ENCODE results near the gene TBX4. TPM values are rescaled to one million over a fixed set of nuclear protein-coding genes. Genes with fewer than 3 reads are reported as not detected.
A peak's percentile ranks its signal among the peaks of the same experiment; 100 is the strongest.

The TBX4 gene
- total and polyA plus RNA-seq, 2 of the 13 experiments (the other 11 are each of a cell fraction or from before 2014, with no cell fraction given) = 0.11 to 1.1 TPM

- TF ChIP-seq, protein P1, sequence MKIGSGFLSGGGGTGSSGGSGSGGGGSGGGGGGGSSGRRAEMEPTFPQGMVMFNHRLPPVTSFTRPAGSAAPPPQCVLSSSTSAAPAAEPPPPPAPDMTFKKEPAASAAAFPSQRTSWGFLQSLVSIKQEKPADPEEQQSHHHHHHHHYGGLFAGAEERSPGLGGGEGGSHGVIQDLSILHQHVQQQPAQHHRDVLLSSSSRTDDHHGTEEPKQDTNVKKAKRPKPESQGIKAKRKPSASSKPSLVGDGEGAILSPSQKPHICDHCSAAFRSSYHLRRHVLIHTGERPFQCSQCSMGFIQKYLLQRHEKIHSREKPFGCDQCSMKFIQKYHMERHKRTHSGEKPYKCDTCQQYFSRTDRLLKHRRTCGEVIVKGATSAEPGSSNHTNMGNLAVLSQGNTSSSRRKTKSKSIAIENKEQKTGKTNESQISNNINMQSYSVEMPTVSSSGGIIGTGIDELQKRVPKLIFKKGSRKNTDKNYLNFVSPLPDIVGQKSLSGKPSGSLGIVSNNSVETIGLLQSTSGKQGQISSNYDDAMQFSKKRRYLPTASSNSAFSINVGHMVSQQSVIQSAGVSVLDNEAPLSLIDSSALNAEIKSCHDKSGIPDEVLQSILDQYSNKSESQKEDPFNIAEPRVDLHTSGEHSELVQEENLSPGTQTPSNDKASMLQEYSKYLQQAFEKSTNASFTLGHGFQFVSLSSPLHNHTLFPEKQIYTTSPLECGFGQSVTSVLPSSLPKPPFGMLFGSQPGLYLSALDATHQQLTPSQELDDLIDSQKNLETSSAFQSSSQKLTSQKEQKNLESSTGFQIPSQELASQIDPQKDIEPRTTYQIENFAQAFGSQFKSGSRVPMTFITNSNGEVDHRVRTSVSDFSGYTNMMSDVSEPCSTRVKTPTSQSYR (CRISPR knock-in tag; IDR thresholded peaks at IDR 0.05; ENCODE audit: borderline replicate concordance) = peak; percentile 30
- no peak for TF ChIP-seq ZNF337 (CRISPR knock-in tag; IDR thresholded peaks at IDR 0.05; ENCODE audit: borderline replicate concordance, low read depth)
- TF ChIP-seq CEBPG (CRISPR knock-in tag; IDR thresholded peaks at IDR 0.05) = no peak
- TF ChIP-seq ZNF225 (CRISPR knock-in tag; IDR thresholded peaks at IDR 0.05) = 0 out of 2 replicates have a peak, but pooled peaks have one; percentile 32
- peak; percentile 84; the same call in 1 of the 2 replicates for TF ChIP-seq ZNF530 (CRISPR knock-in tag; IDR thresholded peaks at IDR 0.05; ENCODE audit: low read depth)
- no peak for TF ChIP-seq SP1 (IDR thresholded peaks at IDR 0.05)
- TF ChIP-seq SP1 (CRISPR knock-in tag; IDR thresholded peaks at IDR 0.05) = 0 out of 2 replicates have a peak, but pooled peaks have one; percentile 9
- TF ChIP-seq, protein P2, sequence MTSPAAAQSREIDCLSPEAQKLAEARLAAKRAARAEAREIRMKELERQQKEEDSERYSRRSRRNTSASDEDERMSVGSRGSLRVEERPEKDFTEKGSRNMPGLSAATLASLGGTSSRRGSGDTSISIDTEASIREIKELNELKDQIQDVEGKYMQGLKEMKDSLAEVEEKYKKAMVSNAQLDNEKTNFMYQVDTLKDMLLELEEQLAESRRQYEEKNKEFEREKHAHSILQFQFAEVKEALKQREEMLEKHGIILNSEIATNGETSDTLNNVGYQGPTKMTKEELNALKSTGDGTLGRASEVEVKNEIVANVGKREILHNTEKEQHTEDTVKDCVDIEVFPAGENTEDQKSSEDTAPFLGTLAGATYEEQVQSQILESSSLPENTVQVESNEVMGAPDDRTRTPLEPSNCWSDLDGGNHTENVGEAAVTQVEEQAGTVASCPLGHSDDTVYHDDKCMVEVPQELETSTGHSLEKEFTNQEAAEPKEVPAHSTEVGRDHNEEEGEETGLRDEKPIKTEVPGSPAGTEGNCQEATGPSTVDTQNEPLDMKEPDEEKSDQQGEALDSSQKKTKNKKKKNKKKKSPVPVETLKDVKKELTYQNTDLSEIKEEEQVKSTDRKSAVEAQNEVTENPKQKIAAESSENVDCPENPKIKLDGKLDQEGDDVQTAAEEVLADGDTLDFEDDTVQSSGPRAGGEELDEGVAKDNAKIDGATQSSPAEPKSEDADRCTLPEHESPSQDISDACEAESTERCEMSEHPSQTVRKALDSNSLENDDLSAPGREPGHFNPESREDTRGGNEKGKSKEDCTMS (CRISPR knock-in tag; conservative IDR thresholded peaks at IDR 0.05) = no peak
- no peak for TF ChIP-seq ZNF260 (CRISPR knock-in tag; IDR thresholded peaks at IDR 0.05; ENCODE audit: borderline replicate concordance, low read depth)
- TF ChIP-seq ZBTB38 (CRISPR knock-in tag; IDR thresholded peaks at IDR 0.05) = no peak
- no peak for TF ChIP-seq SIX4 (CRISPR knock-in tag; IDR thresholded peaks at IDR 0.05)
- TF ChIP-seq ATF4 (CRISPR knock-in tag; IDR thresholded peaks at IDR 0.05) = no peak
- TF ChIP-seq, protein P3, sequence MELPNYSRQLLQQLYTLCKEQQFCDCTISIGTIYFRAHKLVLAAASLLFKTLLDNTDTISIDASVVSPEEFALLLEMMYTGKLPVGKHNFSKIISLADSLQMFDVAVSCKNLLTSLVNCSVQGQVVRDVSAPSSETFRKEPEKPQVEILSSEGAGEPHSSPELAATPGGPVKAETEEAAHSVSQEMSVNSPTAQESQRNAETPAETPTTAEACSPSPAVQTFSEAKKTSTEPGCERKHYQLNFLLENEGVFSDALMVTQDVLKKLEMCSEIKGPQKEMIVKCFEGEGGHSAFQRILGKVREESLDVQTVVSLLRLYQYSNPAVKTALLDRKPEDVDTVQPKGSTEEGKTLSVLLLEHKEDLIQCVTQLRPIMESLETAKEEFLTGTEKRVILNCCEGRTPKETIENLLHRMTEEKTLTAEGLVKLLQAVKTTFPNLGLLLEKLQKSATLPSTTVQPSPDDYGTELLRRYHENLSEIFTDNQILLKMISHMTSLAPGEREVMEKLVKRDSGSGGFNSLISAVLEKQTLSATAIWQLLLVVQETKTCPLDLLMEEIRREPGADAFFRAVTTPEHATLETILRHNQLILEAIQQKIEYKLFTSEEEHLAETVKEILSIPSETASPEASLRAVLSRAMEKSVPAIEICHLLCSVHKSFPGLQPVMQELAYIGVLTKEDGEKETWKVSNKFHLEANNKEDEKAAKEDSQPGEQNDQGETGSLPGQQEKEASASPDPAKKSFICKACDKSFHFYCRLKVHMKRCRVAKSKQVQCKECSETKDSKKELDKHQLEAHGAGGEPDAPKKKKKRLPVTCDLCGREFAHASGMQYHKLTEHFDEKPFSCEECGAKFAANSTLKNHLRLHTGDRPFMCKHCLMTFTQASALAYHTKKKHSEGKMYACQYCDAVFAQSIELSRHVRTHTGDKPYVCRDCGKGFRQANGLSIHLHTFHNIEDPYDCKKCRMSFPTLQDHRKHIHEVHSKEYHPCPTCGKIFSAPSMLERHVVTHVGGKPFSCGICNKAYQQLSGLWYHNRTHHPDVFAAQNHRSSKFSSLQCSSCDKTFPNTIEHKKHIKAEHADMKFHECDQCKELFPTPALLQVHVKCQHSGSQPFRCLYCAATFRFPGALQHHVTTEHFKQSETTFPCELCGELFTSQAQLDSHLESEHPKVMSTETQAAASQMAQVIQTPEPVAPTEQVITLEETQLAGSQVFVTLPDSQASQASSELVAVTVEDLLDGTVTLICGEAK (IDR thresholded peaks at IDR 0.05) = no peak
- TF ChIP-seq, protein P3 (CRISPR knock-in tag; IDR thresholded peaks at IDR 0.05) = no peak
Observed at GRCh38 chr17:61412860-61413660, 39.2 kb upstream of the TBX4 start (continued).

Measured in HepG2 (cell line).